ENCODE results near the gene CAPZA3.
"Not testable (repeated sequence)": the region's sequence is repeated elsewhere in the genome, so short reads cannot be mapped to it uniquely, and the experiment has no call there.

The CAPZA3 gene

DNA sequence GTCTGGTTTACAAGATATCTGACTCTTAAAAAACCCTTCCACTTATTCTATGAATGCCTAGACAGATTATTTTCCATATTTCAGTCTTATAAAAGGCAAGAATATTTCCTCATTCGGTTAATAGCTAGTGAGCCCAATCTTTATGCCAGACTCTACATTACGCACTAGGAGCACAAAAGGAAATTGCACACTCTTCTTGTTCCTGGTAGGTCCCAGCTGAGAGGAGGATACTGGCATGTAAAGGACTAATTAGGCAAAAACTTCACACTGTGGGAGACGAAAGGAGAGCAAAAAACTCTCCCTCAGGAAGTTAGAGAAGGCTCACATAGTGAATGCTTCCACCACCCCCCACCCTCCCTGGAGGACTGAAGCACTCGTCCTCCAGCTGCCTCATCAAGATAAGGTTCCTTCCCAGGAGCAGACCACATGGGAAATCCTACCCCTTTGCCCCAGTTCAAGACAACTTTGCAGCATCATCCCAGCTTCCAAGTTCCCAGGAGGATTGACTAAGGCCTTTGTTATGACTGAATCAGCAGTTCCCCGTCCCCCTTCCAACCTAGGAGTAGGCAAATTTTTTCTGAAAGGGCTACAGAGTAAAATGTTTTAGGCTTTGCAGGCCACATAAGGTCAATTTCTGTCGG, 14.5 kb downstream of the CAPZA3 start:
- no peak for DNase-seq (ENCODE audit: low spot score)
- in situ Hi-C loops (cut with MboI; ENCODE audit: low pct_unique_long_range_greater_than_20kb, low sequenced_read_pairs, unreplicated experiment): no loop called here
- TF ChIP-seq, protein P1, sequence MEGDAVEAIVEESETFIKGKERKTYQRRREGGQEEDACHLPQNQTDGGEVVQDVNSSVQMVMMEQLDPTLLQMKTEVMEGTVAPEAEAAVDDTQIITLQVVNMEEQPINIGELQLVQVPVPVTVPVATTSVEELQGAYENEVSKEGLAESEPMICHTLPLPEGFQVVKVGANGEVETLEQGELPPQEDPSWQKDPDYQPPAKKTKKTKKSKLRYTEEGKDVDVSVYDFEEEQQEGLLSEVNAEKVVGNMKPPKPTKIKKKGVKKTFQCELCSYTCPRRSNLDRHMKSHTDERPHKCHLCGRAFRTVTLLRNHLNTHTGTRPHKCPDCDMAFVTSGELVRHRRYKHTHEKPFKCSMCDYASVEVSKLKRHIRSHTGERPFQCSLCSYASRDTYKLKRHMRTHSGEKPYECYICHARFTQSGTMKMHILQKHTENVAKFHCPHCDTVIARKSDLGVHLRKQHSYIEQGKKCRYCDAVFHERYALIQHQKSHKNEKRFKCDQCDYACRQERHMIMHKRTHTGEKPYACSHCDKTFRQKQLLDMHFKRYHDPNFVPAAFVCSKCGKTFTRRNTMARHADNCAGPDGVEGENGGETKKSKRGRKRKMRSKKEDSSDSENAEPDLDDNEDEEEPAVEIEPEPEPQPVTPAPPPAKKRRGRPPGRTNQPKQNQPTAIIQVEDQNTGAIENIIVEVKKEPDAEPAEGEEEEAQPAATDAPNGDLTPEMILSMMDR (IDR thresholded peaks at IDR 0.05; ENCODE audit: extremely low read depth, insufficient read depth, missing control alignments): no peak

DNA sequence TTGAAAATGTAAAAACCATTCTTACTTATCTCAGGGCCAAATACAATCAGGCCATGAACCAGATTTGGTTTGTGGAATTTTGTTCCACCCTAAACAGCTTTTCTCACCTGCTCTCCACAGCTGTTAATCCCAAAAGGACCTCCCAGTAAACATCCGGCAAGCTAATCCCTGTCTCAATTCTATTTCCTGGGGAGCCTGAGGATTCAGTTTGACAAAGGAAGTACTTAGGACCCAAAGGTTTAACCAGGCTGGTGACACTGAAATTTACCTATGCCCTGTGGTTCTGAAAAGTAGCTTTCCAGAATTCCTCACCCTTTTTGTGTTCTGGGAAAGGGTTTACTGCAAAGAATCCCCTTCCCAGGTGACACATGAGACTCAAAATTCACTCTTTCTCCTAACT, 15.0 kb downstream of the CAPZA3 start:
- TF ChIP-seq, protein P1 (IDR thresholded peaks at IDR 0.05; ENCODE audit: extremely low read depth, insufficient read depth, missing control alignments): no peak
- in situ Hi-C loops (cut with MboI; ENCODE audit: low pct_unique_long_range_greater_than_20kb, low sequenced_read_pairs, unreplicated experiment): no loop called here
- no peak for DNase-seq (ENCODE audit: low spot score)

- no peak for DNase-seq (ENCODE audit: low spot score)
- TF ChIP-seq, protein P1 (IDR thresholded peaks at IDR 0.05; ENCODE audit: extremely low read depth, insufficient read depth, missing control alignments): no peak
- in situ Hi-C loops (cut with MboI; ENCODE audit: low pct_unique_long_range_greater_than_20kb, low sequenced_read_pairs, unreplicated experiment): no loop called here
These were observed 15.7 kb downstream of the CAPZA3 start for GRCh38 chr12:18753481-18754123.

DNA sequence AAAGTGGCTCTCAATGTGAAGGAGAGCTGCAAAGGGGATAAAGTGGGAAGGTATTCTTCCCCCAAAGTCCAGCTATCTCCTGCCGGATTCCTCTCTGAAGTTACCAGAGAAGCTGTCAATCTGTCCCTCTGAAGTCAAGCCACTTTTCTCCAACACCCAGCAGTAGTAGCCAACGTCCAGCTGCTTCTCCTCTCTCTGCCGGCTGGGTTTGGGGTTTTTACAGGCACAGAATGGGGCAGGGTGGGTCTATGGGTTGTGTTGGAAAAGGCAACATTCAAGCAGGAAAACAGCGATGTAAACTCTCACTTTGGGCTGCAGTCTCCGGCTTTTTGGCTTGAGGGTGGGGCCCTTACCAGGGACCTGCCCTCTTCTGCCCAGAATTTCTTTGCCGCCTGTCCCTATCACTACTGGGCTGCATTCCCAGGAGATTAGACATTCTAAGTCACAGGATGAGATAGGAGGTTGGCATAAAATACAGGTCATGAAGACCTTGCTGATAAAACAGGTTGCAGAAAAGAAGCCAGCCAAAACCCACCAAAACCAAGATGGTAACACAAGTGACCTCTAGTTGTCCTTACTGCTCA, 16.3 kb downstream of the CAPZA3 start:
- DNase-seq (ENCODE audit: low spot score): no peak
- TF ChIP-seq, protein P1 (IDR thresholded peaks at IDR 0.05; ENCODE audit: extremely low read depth, insufficient read depth, missing control alignments): no peak
- in situ Hi-C loops (cut with MboI; ENCODE audit: low pct_unique_long_range_greater_than_20kb, low sequenced_read_pairs, unreplicated experiment): no loop called here

DNA sequence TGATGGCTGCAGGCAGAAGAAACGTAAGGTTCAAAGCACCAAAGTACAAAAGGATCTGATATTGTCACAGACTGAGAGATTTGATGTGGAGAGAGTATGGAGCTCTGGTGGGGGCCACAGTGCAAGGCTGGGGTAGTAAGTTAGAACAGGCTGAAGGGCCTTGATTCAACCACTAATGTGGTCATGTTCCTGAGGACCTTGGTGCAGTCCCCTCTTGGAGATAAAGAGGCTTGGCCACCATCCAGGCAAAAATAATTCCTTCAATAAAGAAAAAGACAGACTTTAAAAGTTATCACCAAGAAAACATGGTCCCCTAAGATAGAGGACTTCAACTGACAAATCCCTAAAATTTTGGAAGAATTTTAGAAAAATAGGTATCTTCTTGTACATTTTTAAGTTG, 17.4 kb downstream of the CAPZA3 start:
- DNase-seq (ENCODE audit: low spot score): no peak
- TF ChIP-seq, protein P1 (IDR thresholded peaks at IDR 0.05; ENCODE audit: extremely low read depth, insufficient read depth, missing control alignments): no peak

DNA sequence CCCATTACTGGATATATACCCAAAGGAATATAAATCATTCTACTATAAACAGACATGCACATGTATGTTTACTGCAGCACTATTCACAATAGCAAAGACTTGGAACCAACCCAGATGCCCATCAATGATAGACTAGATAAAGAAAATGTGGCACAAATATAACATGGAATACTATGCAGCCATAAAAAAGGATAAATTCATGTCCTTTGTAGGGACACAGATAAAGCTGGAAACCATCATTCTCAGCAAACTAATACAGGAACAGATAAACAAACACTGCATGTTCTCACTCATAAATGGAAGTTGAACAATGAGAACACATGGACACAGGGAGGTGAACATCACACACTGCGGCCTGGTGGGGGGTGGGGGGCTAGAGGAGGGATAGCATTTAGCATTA, 28.6 kb downstream of the CAPZA3 start:
- DNase-seq (ENCODE audit: low spot score); in situ Hi-C loops (cut with MboI; ENCODE audit: low pct_unique_long_range_greater_than_20kb, low sequenced_read_pairs, unreplicated experiment): not testable (repeated sequence)

More for the DNA sequence above, 17.4 kb downstream of the CAPZA3 start:
- in situ Hi-C loops (cut with MboI; ENCODE audit: low pct_unique_long_range_greater_than_20kb, low sequenced_read_pairs, unreplicated experiment): no loop called here

DNA sequence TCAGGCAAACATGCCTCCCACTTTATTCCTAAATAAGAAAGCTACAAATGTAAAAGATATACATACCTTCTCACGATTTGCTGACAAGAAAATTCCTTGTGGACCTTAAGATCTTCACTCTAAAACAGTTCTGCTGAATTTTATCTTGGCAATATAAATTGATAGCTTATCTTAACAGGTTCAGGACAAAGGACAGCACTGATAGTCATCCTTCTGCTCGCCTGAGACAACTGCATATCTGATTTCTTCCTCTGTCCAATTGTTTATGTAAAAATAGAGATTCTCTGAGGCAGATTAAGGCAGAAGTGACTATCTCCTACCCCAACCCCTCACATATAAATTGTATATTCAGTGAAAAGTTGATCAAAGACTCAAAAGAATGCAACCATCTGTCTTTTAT, 44.9 kb downstream of the CAPZA3 start:
- no peak for DNase-seq (ENCODE audit: low spot score)
- in situ Hi-C loops (cut with MboI; ENCODE audit: low pct_unique_long_range_greater_than_20kb, low sequenced_read_pairs, unreplicated experiment): no loop called here
- TF ChIP-seq, protein P1 (IDR thresholded peaks at IDR 0.05; ENCODE audit: extremely low read depth, insufficient read depth, missing control alignments): no peak

DNA sequence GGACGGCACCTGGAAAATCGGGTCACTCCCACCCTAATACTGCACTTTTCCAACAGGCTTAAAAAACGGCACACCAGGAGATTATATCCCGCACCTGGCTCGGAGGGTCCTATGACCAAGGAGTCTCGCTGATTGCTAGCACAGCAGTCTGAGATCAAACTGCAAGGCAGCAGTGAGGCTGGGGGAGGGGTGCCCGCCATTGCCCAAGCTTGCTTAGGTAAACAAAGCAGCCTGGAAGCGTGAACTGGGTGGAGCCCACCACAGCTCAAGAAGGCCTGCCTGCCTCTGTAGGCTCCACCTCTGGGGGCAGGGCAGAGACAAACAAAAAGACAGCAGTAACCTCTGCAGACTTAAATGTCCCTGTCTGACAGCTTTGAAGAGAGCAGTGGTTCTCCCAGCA, 47.5 kb downstream of the CAPZA3 start:
- DNase-seq (ENCODE audit: low spot score); in situ Hi-C loops (cut with MboI; ENCODE audit: low pct_unique_long_range_greater_than_20kb, low sequenced_read_pairs, unreplicated experiment): not testable (repeated sequence)
